ACHN (cell line): ENCODE measurements around the gene PIGH.
"Not testable (repeated sequence)": the region's sequence is repeated elsewhere in the genome, so short reads cannot be mapped to it uniquely, and the experiment has no call there.

ENCODE experiments used
- DNase-seq: peaks from one replicate; pipeline ENCODE4 v3.0.0-alpha.2; 2015
- in situ Hi-C: cut with HindIII; loops from 2 replicates; pipeline ENCODE4 v1.10.0; 2017; ENCODE audit warnings: low sequenced_read_pairs, low pct_ligation_motif_present, low pct_unique_long_range_greater_than_20kb

Gene PIGH

DNA sequence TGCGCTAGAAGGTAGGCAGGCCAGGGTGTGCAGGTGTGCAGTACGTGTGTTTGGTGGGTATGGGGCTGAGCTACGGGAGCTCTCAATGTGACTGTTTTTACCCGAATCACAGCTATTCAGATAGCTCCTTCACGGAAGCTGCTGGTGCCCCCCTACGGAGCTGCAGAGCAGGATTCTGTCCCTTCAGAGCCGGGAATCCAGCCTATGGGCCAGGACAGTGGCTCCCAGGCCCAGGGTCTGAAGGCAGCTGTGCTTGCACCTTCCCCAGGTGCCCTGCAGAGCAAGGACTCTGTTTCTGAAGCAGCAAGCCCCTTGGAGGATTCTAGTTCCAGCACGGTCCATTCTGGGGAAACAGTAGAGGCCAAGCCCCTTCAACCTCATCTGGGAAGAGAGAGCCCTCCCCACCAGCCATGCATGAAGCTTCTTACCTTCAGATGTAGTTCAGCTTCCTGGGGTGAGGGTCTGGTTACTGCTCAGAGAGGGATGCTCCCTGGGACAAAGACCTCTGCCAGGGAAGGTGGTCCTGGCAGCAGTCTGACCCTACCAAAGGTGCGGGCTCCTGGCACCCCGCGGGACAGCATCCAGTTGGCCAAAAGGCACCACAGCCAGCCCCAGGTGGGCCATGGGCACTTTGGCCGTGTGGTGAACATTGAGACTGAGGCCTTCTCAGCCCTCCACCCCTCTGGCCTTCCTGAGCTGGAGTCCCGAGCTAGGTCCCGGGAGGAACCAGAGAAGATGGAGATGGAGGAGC is 37.9 kb downstream of the PIGH start:
- in situ Hi-C loops: no loop called here
- DNase-seq: no peak

DNA sequence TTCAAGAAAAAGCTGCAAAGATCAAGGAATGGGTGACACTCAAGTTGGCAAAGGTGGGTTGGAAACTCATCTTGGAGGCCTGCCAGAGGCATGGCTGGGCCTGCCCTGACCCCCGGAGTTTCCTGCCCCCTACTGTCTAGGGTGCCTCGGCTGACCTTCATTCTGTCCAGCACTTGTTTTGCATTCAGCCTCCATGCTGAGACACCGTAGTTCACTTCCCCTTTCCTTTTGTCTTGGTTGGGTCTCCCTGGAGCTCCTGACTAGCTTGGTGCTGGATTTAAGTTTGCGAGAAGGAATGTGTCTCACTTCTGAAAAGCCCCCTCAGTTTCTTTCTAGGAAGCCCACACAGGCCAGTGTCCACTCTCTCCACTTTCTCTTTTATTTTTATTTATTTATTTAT is 40.4 kb downstream of the PIGH start:
- no peak for DNase-seq
- in situ Hi-C loops: no loop called here

GRCh38 chr14:67557656-67558055 is 42.4 kb downstream of the PIGH start:
- DNase-seq: no peak
- in situ Hi-C loops: no loop called here

- no peak for DNase-seq
- in situ Hi-C loops: no loop called here
Measured at GRCh38 chr14:67557118-67557517, 43.0 kb downstream of the PIGH start.

DNA sequence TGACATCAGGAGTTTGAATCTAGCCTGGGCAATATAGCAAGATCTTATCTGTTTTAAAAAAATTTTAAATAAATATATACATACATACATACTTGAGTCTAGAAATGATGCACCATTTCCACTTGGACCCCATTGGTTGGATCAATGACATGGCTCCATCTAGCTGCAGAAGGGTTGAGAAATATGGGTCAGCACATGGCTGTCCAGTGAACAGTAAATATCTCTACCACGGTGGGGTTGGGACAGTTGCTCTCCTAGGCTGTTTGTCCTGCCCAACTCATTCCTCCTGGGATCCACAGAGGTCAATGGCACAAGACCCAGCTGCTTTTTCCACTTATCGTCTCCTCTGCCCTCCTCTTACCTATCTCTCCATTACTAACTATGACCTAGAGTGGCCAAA is 43.4 kb downstream of the PIGH start:
- no peak for DNase-seq
- in situ Hi-C loops: no loop called here

DNA sequence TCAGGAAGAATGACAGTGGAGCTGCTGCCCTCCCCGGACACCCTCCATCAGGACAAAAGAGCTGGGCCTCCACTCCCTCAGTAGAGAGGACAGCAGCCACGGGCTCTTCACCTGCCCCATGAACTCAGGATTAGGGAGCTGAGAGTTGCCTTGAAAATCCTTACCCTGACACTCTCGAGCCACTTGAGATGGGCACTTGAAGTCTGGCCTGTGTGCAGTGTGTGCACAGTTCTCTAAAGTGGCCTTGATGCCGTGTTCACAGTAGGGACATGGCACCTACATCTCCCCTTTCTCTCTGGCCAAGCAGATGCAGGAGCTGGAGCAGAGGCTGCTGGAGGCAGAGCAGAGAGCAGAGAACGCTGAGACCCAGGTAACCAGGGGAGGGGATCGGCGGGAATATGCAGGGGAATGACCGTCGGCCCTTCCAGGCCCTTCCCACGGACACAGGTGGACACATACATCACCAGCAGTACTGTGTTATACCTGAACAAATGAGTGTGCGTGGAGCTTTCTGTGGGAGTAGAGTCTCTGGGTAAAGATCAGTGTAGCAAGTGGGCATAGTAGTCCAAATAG is 44.5 kb downstream of the PIGH start:
- no peak for DNase-seq
- in situ Hi-C loops: no loop called here

- in situ Hi-C loops: no loop called here
- no peak for DNase-seq
Measured at GRCh38 chr14:67554341-67554740, 45.7 kb downstream of the PIGH start.

GRCh38 chr14:67553547-67553946 is 46.5 kb downstream of the PIGH start:
- in situ Hi-C loops: no loop called here

DNA sequence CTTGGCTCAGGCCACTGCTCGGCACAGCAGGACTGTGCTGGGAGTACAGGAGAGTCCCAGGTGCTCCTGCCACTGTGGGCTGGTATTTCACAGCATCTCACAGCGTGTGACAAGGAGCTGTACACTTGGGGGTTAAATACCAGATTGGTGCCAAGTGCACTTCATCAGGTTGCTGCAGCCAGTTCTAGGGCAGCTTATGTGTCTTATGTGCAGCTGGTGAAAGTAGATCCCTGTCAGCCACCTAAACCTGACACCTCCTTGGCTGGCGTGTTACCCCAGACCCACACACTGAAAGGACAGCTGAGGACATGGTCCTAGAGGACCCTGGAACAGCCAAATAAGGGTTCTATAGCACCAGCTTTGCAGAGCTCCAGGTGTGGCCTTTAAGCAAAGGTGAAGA is 48.1 kb downstream of the PIGH start:
- DNase-seq: no peak
- in situ Hi-C loops: no loop called here

More at GRCh38 chr14:67553547-67553946, 46.5 kb downstream of the PIGH start:
- no peak for DNase-seq

- no peak for DNase-seq
Measured at GRCh38 chr14:67551123-67551522, 48.9 kb downstream of the PIGH start.

GRCh38 chr14:67549734-67550133 is 50.3 kb downstream of the PIGH start:
- DNase-seq: no peak
- in situ Hi-C loops: no loop called here

More at GRCh38 chr14:67551123-67551522, 48.9 kb downstream of the PIGH start:
- in situ Hi-C loops: no loop called here

GRCh38 chr14:67547224-67547780 is 52.8 kb downstream of the PIGH start:
- in situ Hi-C loops: no loop called here
- no peak for DNase-seq

DNA sequence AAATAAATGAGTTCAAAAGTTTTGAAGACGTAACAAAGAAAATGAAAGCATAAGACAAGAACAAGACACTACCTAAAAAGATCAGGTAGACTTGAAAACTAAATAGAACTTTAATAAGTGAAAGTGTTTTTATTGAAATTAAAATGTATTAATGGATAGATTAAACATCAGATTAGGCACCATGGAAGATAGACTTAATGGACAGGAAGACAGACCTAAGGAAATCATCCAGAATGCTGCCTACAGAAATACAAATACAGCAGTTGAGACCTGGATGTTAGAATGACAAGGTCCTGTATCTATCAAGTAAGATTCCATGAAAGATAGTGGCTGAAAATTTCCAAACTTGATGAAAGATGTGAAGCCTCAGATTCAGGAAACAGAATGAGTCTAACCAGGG is 55.5 kb downstream of the PIGH start:
- DNase-seq: no peak
- in situ Hi-C loops: no loop called here

- in situ Hi-C loops: not testable (repeated sequence)
Measured at GRCh38 chr14:67542620-67543019, 57.4 kb downstream of the PIGH start.

DNA sequence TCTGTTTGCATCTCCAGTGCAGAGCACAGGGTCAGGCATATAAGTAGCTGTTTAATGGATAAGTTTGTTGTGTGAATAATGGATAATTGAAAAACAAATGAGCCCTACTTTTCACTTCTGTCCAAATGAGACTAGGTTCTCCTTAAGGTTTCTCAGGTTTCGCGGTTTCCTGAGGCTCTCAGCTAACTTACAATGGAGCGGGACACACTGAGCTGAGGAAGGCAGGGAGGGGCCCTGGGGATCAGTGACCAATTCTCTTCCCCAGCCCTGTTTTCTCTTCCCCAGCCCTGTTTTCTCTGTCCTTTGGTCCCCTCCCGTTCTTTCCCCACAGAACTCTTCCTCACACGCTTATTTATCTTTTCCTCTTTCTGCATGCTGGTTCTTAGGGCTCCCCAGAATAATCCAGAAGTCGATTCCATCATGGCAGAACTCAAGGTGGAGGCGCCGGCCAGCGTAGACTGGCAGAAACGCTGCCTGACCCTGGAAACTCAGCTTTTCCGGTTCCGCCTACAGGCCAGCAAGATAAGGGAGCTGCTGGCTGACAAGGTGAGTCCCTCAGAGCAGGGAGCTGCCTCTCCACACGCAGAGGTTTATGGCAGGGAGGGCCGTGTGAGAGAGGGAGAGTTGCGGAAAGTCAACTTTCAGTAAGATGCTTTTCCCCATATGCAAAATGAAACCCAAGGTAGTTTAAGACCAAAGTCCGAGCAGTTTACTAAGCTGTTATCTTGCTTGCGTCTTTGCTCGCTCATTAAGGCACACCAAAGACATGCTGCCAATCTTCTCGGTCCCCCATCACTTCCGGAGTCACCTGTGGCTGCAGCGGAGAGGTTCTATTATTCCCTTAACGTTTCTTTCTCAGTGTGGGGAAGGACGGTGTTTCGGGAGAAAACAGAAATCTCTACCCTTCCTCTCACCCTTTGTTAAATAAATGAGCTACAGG is 58.4 kb downstream of the PIGH start:
- no peak for DNase-seq
- in situ Hi-C loops: no loop called here

More at GRCh38 chr14:67542620-67543019, 57.4 kb downstream of the PIGH start:
- DNase-seq: not testable (repeated sequence)
